Uterus (tissue), 4 donors: ENCODE data around the gene SMPX. TPM values are rescaled to one million over a fixed set of nuclear protein-coding genes. Genes with fewer than 3 reads are reported as not detected.

ENCODE experiments used
- DNase-seq, 2 donors: peaks; one replicate each; pipeline ENCODE4 v3.0.0-alpha.2; 2019 to 2020
- H3K27ac ChIP-seq, 2 donors: fragments of 200-600 bp; sonication (generic); 1 replicate in 1 of 2; 2 replicates in 1 of 2; pipeline ENCODE4 v1.5.1; 2016 to 2018
- H3K27me3 ChIP-seq, 2 donors: fragments of 200-600 bp; sonication (generic); one replicate each; pipeline ENCODE4 v1.5.1; 2018 to 2019; ENCODE audit warnings: control low read depth in 1 of 2
- H3K36me3 ChIP-seq, 2 donors: fragments of 200-600 bp; sonication (generic); one replicate each; pipeline ENCODE4 v1.5.1; 2019; ENCODE audit warnings: control low read depth in 1 of 2
- H3K4me1 ChIP-seq, 2 donors: fragments of 200-600 bp; sonication (generic); one replicate each; pipeline ENCODE4 v1.5.1; 2018 to 2019; ENCODE audit warnings: control low read depth in 1 of 2
- H3K4me3 ChIP-seq, 2 donors: fragments of 200-600 bp; sonication (generic); 1 replicate in 1 of 2; 2 replicates in 1 of 2; pipeline ENCODE4 v1.5.1; 2018 to 2019; ENCODE audit warnings: mild to moderate bottlenecking in 1 of 2
- H3K9me3 ChIP-seq, 2 donors: fragments of 200-600 bp; sonication (generic); one replicate each; pipeline ENCODE4 v1.5.1; 2019; ENCODE audit warnings: control low read depth in 1 of 2
- POLR2A ChIP-seq, 2 donors: fragments of 450-650 bp; IDR thresholded peaks; one replicate each; pipeline ENCODE4 v1.6.1; 2016; ENCODE audit warnings: antibody characterized with exemption in 2 of 2, mild to moderate bottlenecking in 1 of 2, moderate library complexity in 1 of 2
- intact Hi-C: fragments of 100-400 bp; cut with DNase I; formaldehyde crosslinking; loops from one replicate; pipeline ENCODE4 v1.15.1; 2023; ENCODE audit warnings: low total_unique reads
- total RNA-seq, 4 donors: library from RNA; depleted of rRNA in 3 of 4; stranded (reverse); fragments of >200 nt in 3 of 4; gene quantifications; one replicate each; pipeline versions ENCODE4 v1.1.0 to v1.2.4, GENCODE V29; 2014 to 2023
- TF ChIP-seq, protein P1 (sequence below), 4 experiments: fragments of 200-600 bp in 2 of 4; fragments of 450-650 bp in 2 of 4; sonication (generic) in 2 of 4; IDR thresholded peaks; one replicate each; pipeline ENCODE4 v1.5.1; 2016 to 2019; ENCODE audit warnings: antibody characterized with exemption in 4 of 4, mild to moderate bottlenecking in 2 of 4, moderate library complexity in 1 of 4
- donor health status: DM: yes; HTN: yes; CAD: no.

Gene SMPX
- total RNA-seq, 4 donors from 2014 or later, result 0.62 to 1.2 TPM; not detected in 2

DNA sequence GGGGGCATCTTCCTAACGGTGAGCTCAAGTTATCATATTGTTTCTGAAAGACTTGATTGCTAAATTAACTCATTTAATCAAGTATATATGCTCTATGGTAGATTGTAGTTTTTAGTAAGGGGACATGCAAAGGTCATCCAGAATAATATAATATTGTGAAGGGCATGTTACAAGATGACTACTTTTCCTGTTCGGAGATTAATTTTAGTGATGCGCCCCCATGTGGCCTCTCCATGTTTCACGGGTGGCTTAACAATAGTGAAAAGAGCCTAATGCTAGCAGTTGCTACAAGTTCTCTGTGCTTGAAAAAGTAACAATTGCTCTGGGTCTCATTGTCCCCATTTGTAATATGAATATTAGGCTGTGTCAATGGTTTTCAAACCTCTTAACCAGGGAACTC lies 12.2 kb downstream of the SMPX start:
- H3K27ac ChIP-seq, result no peak overlapping the region
- no peaks in the 10 kb centered on the region for H3K27me3 ChIP-seq
- intact Hi-C loops, result no loop called here
- TF ChIP-seq POLR2A (IDR thresholded peaks at IDR 0.05), result no peak
- TF ChIP-seq, protein P1, sequence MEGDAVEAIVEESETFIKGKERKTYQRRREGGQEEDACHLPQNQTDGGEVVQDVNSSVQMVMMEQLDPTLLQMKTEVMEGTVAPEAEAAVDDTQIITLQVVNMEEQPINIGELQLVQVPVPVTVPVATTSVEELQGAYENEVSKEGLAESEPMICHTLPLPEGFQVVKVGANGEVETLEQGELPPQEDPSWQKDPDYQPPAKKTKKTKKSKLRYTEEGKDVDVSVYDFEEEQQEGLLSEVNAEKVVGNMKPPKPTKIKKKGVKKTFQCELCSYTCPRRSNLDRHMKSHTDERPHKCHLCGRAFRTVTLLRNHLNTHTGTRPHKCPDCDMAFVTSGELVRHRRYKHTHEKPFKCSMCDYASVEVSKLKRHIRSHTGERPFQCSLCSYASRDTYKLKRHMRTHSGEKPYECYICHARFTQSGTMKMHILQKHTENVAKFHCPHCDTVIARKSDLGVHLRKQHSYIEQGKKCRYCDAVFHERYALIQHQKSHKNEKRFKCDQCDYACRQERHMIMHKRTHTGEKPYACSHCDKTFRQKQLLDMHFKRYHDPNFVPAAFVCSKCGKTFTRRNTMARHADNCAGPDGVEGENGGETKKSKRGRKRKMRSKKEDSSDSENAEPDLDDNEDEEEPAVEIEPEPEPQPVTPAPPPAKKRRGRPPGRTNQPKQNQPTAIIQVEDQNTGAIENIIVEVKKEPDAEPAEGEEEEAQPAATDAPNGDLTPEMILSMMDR (IDR thresholded peaks at IDR 0.05), result peak in 1 of 4 experiments; percentile 15
- no peak for DNase-seq
- no peaks in the 10 kb centered on the region for H3K36me3 ChIP-seq
- no peaks in the 10 kb centered on the region for H3K9me3 ChIP-seq
- no peak overlapping the region for H3K4me3 ChIP-seq
- no peaks in the 10 kb centered on the region for H3K4me1 ChIP-seq

DNA sequence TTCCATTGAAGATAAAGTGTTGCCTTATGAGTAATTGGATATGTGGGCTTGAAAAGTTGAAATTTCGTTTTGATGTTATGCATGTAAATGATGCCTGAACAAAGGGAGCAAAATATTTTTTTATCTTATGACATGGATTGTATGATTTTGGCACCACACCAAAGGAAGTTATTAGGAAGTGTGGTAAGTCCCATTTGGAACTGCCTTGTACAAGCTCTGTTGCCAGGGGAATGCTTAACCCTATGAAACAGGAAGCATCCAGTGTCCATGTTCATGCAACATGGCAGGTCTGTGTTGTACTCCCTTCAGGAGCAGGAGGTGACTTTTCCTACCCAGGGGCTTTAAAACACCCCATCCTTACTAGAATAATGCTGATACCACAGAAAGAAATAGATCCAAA lies 13.2 kb downstream of the SMPX start:
- no peak for DNase-seq
- H3K9me3 ChIP-seq, result no peaks in the 10 kb centered on the region
- H3K27me3 ChIP-seq, result no peaks in the 10 kb centered on the region
- intact Hi-C loops, result no loop called here
- no peaks in the 10 kb centered on the region for H3K4me1 ChIP-seq
- no peaks in the 10 kb centered on the region for H3K36me3 ChIP-seq
- no peak for TF ChIP-seq POLR2A (IDR thresholded peaks at IDR 0.05)
- TF ChIP-seq, protein P1 (IDR thresholded peaks at IDR 0.05), result no peak
- no peak overlapping the region for H3K27ac ChIP-seq
- no peak overlapping the region for H3K4me3 ChIP-seq

DNA sequence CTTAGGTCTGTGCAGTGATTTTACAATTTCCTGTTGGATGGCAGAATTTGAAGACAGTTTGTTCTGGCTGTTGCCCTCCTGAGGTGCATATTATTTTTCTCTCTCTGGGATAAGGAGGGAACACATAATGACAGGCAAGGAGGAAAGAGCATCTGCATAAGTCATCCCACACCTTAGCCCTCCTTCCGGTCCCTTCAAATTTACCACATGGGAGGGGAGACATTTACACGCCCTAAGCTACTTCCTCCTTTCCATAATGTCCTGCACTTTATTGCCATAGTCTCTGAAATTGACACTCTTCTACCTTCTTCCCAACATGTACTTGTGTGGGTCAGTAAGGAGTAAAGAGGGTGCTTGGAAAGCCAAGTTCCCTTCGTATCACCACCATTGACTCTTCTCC lies 13.9 kb downstream of the SMPX start:
- DNase-seq, result no peak
- H3K9me3 ChIP-seq, result no peaks in the 10 kb centered on the region
- H3K27me3 ChIP-seq, result no peaks in the 10 kb centered on the region
- TF ChIP-seq, protein P1 (IDR thresholded peaks at IDR 0.05), result no peak
- no peak for TF ChIP-seq POLR2A (IDR thresholded peaks at IDR 0.05)
- H3K27ac ChIP-seq, result no peak overlapping the region
- H3K4me3 ChIP-seq, result no peak overlapping the region
- no peaks in the 10 kb centered on the region for H3K36me3 ChIP-seq
- intact Hi-C loops, result no loop called here
- no peaks in the 10 kb centered on the region for H3K4me1 ChIP-seq

DNA sequence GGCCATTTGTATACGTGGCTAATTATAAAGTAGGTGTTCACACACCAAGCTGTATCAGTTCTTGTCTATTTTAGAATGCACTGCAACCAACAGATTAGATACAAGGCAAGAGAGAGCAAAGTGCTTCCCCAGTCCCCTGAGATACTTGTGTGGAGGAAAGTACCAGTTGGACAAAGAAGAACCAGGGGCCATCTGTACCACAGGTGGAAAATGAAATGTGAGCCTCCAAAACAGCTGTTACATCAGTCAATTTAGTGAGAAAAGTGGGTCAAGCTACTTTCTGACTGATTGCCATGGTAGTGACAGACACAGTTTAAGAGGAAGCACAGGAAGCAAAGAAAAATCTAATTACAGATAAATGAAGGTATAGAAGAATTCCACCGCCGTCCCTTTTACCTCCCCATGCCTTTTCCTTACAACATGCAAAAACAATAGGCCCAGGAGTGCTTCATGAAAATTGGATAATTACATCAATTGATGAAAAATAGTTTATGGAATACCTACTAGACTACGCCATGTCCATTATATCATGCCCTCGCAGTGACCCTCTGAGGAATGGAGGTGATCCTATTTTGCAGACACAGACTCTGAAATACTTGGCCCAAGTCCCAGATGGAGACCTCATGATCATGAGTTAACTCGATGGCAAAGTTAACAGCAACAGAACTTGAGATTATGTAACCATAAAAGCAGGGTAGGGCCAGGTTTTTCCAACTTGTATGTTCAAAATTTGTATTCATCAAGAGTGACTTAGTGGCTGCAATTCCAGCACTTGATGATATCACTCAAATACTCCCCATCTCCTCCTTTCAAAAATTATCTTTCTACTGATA lies 15.8 kb downstream of the SMPX start:
- TF ChIP-seq POLR2A (IDR thresholded peaks at IDR 0.05), result no peak
- TF ChIP-seq, protein P1 (IDR thresholded peaks at IDR 0.05), result no peak
- Histone ChIP-seq H3K27me3 (no peaks in the 10 kb centered on the region), H3K4me3 (no peak overlapping the region), H3K27ac (no peak overlapping the region), H3K4me1 (no peaks in the 10 kb centered on the region), H3K36me3 (no peaks in the 10 kb centered on the region), H3K9me3 (no peaks in the 10 kb centered on the region)
- no peak for DNase-seq
- intact Hi-C loops, result no loop called here

DNA sequence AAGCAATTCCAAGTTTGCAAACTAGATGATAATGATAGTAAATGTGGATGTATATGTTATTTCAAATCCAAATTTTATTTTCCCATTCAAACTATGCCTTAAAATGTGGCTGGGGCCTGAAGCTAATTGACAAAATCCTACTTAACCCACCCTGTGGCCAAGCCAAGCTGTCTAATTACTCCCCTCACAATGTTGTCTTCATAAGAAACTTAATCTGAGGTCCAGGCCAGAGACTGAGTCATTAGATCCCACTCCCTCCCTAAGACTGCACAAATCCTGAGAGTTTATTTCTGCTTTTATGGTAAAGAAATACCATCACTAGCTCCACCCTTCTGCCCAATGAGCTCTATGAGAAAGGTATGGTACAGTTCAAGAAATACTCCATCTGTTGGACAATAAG lies 16.6 kb downstream of the SMPX start:
- H3K27ac ChIP-seq, result no peak overlapping the region
- no peak for TF ChIP-seq POLR2A (IDR thresholded peaks at IDR 0.05)
- TF ChIP-seq, protein P1 (IDR thresholded peaks at IDR 0.05), result no peak
- no peaks in the 10 kb centered on the region for H3K4me1 ChIP-seq
- H3K9me3 ChIP-seq, result no peaks in the 10 kb centered on the region
- H3K36me3 ChIP-seq, result no peaks in the 10 kb centered on the region
- intact Hi-C loops, result no loop called here
- H3K27me3 ChIP-seq, result no peaks in the 10 kb centered on the region
- H3K4me3 ChIP-seq, result no peak overlapping the region
- DNase-seq, result no peak
